ENCODE measurements around the gene GPAM. TPM values are rescaled to one million over a fixed set of nuclear protein-coding genes. Genes with fewer than 3 reads are reported as not detected.

GPAM gene
- total and polyA plus RNA-seq, 10 of the 15 experiments (the other 5 are each of a cell fraction or from before 2014, with no cell fraction given), result 3.3 to 9.4 (median 7.4) TPM

DNA sequence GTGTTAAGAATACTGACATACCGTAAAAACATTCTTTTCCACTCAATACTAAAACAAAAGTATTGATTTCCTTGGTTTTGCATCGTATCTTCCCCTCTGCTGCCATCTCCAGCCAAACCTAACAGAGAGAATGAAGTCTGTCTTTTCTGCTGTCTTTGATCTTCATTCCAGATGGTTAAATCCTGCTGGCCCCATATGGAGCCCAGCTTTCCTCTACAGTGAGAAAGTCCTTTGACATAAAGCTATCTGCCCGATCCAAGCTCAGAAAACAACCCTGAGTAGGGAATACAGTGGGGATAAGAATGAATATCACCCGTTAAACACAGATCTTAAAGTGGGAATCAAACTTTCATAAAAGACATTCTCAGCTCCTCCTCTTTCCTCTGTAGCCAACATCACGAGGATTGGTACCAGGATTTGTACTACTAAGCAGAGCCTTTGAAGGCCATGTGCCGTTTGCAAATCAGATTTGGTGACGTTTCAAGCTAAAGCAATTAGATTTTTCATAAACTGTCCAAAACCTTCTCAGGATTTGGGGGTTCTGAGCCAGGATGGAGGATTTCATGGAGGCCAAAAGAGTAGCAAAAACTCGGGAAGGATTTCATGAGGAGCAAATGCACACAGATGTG lies 30.8 kb upstream of the GPAM start:
- DNase-seq (ENCODE audit: low read depth, low spot score), result no peak
- WGBS (ENCODE audit: insufficient coverage, insufficient replicate concordance, low lambda C conversion rate, missing lambda C conversion rate), result 6% methylated on average over 8 of the region's 8 CpGs
- no peak for ATAC-seq
- ChIA-PET SMC1A (ENCODE audit: uncharacterized antibody, unreplicated experiment) (no interaction called here), RAD21 (ENCODE audit: unreplicated experiment) (no interaction called here), POLR2A (no interaction called here), CTCF (interaction anchor here (1.2 kb wide), 1 partner anchor 162 kb away, joined by 3 read pairs; no protein-coding TSS in a partner anchor)
- no TSS peak for BruUV-seq (replicated peaks)
- Histone ChIP-seq H3K27me3 (replicated peaks in 1 of 2; ENCODE audit: control insufficient read depth in 2 of 2, insufficient read depth in 2 of 2, low read length in 1 of 2) (peaks cover 0 to 4% of the 10 kb centered on the region in 2 experiments; a peak in 3 of 4 replicates), H2AFZ (ENCODE audit: control insufficient read depth, low read depth, low read length) (no peak overlapping the region), H4K20me1 (ENCODE audit: control insufficient read depth, insufficient read depth) (no peaks in the 10 kb centered on the region), H3K36me3 (ENCODE audit: control insufficient read depth in 2 of 2, insufficient read depth in 2 of 2, low read length in 1 of 2) (no peaks in the 10 kb centered on the region), H3K27ac (ENCODE audit: control insufficient read depth, insufficient read depth) (no peak overlapping the region), H3K4me3 (no peak overlapping the region), H3K79me2 (ENCODE audit: control insufficient read depth, insufficient read depth, low read length) (no peaks in the 10 kb centered on the region), H3K4me2 (ENCODE audit: control insufficient read depth, insufficient read depth) (no peak overlapping the region), H3K9ac (ENCODE audit: control insufficient read depth, insufficient read depth, low read length) (no peak overlapping the region), H3K9me3 (replicated peaks; ENCODE audit: control insufficient read depth, insufficient read depth, low read length) (no peaks in the 10 kb centered on the region), H3K4me1 (ENCODE audit: control insufficient read depth, insufficient read depth, low read length) (no peaks in the 10 kb centered on the region)
- intact Hi-C loops (cut with micrococcal nuclease; ENCODE audit: unreplicated experiment) (no loop called here), in situ Hi-C loops (cut with MboI) (no loop called here)
- TF ChIP-seq IRF5 (IDR thresholded peaks at IDR 0.05; ENCODE audit: borderline replicate concordance) (no peak), NR2C1 (IDR thresholded peaks at IDR 0.05) (no peak), GABPA (IDR thresholded peaks at IDR 0.05; ENCODE audit: low read depth) (no peak), FOXK2 (IDR thresholded peaks at IDR 0.05) (no peak), ATF7 (IDR thresholded peaks at IDR 0.05; ENCODE audit: low read depth) (no peak), CREB1 (IDR thresholded peaks at IDR 0.05; ENCODE audit: low read depth) (no peak), HDGF (IDR thresholded peaks at IDR 0.05) (no peak), SIN3A (IDR thresholded peaks at IDR 0.05; ENCODE audit: low read depth, low read length) (no peak), YBX1 (IDR thresholded peaks at IDR 0.05) (no peak), FOS (IDR thresholded peaks at IDR 0.05; ENCODE audit: borderline replicate concordance, extremely low read depth, insufficient read length) (no peak), SRF (IDR thresholded peaks at IDR 0.05; ENCODE audit: low read depth in 2 of 2, low read length in 2 of 2) (no peak), SREBF1 (IDR thresholded peaks at IDR 0.05; ENCODE audit: low read length) (no peak), BMI1 (IDR thresholded peaks at IDR 0.05; ENCODE audit: borderline replicate concordance) (no peak), MYB (IDR thresholded peaks at IDR 0.05; ENCODE audit: borderline replicate concordance, low read depth, low read length) (no peak)
- TF ChIP-seq, protein P1, sequence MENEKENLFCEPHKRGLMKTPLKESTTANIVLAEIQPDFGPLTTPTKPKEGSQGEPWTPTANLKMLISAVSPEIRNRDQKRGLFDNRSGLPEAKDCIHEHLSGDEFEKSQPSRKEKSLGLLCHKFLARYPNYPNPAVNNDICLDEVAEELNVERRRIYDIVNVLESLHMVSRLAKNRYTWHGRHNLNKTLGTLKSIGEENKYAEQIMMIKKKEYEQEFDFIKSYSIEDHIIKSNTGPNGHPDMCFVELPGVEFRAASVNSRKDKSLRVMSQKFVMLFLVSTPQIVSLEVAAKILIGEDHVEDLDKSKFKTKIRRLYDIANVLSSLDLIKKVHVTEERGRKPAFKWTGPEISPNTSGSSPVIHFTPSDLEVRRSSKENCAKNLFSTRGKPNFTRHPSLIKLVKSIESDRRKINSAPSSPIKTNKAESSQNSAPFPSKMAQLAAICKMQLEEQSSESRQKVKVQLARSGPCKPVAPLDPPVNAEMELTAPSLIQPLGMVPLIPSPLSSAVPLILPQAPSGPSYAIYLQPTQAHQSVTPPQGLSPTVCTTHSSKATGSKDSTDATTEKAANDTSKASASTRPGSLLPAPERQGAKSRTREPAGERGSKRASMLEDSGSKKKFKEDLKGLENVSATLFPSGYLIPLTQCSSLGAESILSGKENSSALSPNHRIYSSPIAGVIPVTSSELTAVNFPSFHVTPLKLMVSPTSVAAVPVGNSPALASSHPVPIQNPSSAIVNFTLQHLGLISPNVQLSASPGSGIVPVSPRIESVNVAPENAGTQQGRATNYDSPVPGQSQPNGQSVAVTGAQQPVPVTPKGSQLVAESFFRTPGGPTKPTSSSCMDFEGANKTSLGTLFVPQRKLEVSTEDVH (IDR thresholded peaks at IDR 0.05; ENCODE audit: low read depth, partially characterized antibody), result no peak
- TF ChIP-seq, protein P2, sequence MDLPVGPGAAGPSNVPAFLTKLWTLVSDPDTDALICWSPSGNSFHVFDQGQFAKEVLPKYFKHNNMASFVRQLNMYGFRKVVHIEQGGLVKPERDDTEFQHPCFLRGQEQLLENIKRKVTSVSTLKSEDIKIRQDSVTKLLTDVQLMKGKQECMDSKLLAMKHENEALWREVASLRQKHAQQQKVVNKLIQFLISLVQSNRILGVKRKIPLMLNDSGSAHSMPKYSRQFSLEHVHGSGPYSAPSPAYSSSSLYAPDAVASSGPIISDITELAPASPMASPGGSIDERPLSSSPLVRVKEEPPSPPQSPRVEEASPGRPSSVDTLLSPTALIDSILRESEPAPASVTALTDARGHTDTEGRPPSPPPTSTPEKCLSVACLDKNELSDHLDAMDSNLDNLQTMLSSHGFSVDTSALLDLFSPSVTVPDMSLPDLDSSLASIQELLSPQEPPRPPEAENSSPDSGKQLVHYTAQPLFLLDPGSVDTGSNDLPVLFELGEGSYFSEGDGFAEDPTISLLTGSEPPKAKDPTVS (IDR thresholded peaks at IDR 0.05; ENCODE audit: low read depth, low read length), result no peak
- FAIRE-seq, result no peak
